PC-9 (cell line): ENCODE measurements around the gene HSPG2.

ENCODE experiments used
- CTCF ChIP-seq: fragments of 200-600 bp; sonication (generic); conservative IDR thresholded peaks from 2 replicates; pipeline ENCODE4 v1.6.1; 2017; ENCODE audit warnings: mixed run types, antibody characterized with exemption, mild to moderate bottlenecking, moderate library complexity
- EZH2 ChIP-seq: fragments of 200-600 bp; sonication (generic); IDR thresholded peaks from 2 replicates; pipeline ENCODE4 v1.8.0; 2017; ENCODE audit warnings: antibody characterized with exemption, low read depth

- TF ChIP-seq CTCF (no peak), EZH2 (no peak)
Measured at GRCh38 chr1:21779613-21780521, 157.2 kb downstream of the HSPG2 start.
